ENCODE results near the gene NPAS3. TPM values are rescaled to one million over a fixed set of nuclear protein-coding genes. Genes with fewer than 3 reads are reported as not detected.

The NPAS3 gene
- not detected in 5 replicates for total RNA-seq (2022; extraction: Qiagen RNA extraction; ENCODE audit: low read depth)

GRCh38 chr14:32938719-32939253 is at the start of gene NPAS3:
Gene NPAS3 (plus strand): TSS chr14:32938879.

